ENCODE measurements around the gene LYG2. TPM values are rescaled to one million over a fixed set of nuclear protein-coding genes. Genes with fewer than 3 reads are reported as not detected.

LYG2 gene
- total and polyA plus RNA-seq, 2 of the 4 experiments (the other 2 are of a cell fraction), result not detected

DNA sequence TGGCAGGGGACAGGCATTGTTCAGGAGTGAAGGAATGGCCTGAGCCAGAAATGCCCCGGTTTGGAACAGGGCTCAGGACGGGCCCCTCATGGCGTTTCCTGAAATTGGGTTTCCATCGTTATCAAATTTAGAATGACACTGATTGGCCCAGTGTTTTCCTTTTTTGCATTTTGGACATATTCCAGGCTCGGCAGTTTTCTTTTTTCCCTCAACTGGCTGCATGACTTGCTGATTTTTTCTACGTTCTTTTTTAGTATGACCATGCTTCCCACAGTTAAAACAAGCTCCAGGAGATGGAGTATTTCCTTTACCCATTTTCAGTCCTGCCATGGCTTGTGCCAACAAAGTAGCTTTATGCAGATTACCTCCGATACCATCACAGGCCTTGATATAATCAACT lies 20.4 kb upstream of the LYG2 start:
- DNase-seq, result no peak
- ChIA-PET CTCF (no interaction called here), POLR2A (ENCODE audit: unreplicated experiment) (no interaction called here)
- Histone ChIP-seq H3K4me3 (ENCODE audit: insufficient read depth, low read depth, low read length) (no peak overlapping the region), H3K4me2 (ENCODE audit: low read depth, low read length) (no peak overlapping the region), H3K36me3 (ENCODE audit: control insufficient read depth, insufficient read depth, low read length) (no peaks in the 10 kb centered on the region), H2BK15ac (ENCODE audit: low read depth, low read length) (no peak overlapping the region), H3K23ac (ENCODE audit: low read depth, low read length) (no peak overlapping the region), H3K56ac (ENCODE audit: extremely low read depth, insufficient read depth, low read length) (no peak overlapping the region), H4K5ac (ENCODE audit: low read depth, low read length) (no peak overlapping the region), H2AFZ (replicated peaks; ENCODE audit: low read length, poor library complexity) (no peak overlapping the region), H4K8ac (ENCODE audit: low read depth in 2 of 2, low read length in 2 of 2) (no peak overlapping the region), H2BK5ac (ENCODE audit: low read depth, low read length, poor library complexity, severe bottlenecking) (no peak overlapping the region), H3K4ac (ENCODE audit: low read depth, low read length) (no peak overlapping the region), H3K14ac (replicated peaks; ENCODE audit: low read depth, low read length) (no peak overlapping the region), H4K20me1 (ENCODE audit: insufficient read depth, low read length) (no peaks in the 10 kb centered on the region; the same call in 1 of the 2 replicates), H2BK120ac (ENCODE audit: low read depth, low read length) (no peak overlapping the region), H3K18ac (ENCODE audit: low read depth, low read length) (no peak overlapping the region), H3K27me3 (ENCODE audit: control insufficient read depth, insufficient read depth, low read length) (no peaks in the 10 kb centered on the region; the same call in 1 of the 2 replicates), H3K4me1 (ENCODE audit: control insufficient read depth, insufficient read depth, low read length) (peaks cover 3% of the 10 kb centered on the region; the same call in 1 of the 2 replicates), H3K9me1 (ENCODE audit: insufficient read depth, low read length) (no peaks in the 10 kb centered on the region), H2AK5ac (ENCODE audit: low read depth, low read length) (no peak overlapping the region), H3K9ac (ENCODE audit: low read depth, low read length) (no peak overlapping the region), H3K79me1 (ENCODE audit: low read depth in 1 of 2, low read length in 2 of 2) (no peaks in the 10 kb centered on the region), H4K91ac (ENCODE audit: insufficient read depth, low read depth, low read length) (no peak overlapping the region), H3K9me3 (ENCODE audit: control insufficient read depth, insufficient read depth, low read length) (peaks cover 6% of the 10 kb centered on the region), H2AK9ac (replicated peaks; ENCODE audit: low read depth, low read length, poor library complexity) (no peak overlapping the region), H2BK20ac (ENCODE audit: low read depth, low read length) (no peak overlapping the region), H3K27ac (ENCODE audit: insufficient read depth, low read length) (no peak overlapping the region)
- no peak for ATAC-seq (ENCODE audit: low read depth)
- no peak for TF ChIP-seq MAFK (IDR thresholded peaks at IDR 0.05; ENCODE audit: low read depth, low read length)
- no peak for TF ChIP-seq RCOR1 (IDR thresholded peaks at IDR 0.05; ENCODE audit: insufficient replicate concordance, low read length)
- TF ChIP-seq POLR2A (IDR thresholded peaks at IDR 0.05; ENCODE audit: low read depth, low read length), result no peak
- TF ChIP-seq, protein P1, sequence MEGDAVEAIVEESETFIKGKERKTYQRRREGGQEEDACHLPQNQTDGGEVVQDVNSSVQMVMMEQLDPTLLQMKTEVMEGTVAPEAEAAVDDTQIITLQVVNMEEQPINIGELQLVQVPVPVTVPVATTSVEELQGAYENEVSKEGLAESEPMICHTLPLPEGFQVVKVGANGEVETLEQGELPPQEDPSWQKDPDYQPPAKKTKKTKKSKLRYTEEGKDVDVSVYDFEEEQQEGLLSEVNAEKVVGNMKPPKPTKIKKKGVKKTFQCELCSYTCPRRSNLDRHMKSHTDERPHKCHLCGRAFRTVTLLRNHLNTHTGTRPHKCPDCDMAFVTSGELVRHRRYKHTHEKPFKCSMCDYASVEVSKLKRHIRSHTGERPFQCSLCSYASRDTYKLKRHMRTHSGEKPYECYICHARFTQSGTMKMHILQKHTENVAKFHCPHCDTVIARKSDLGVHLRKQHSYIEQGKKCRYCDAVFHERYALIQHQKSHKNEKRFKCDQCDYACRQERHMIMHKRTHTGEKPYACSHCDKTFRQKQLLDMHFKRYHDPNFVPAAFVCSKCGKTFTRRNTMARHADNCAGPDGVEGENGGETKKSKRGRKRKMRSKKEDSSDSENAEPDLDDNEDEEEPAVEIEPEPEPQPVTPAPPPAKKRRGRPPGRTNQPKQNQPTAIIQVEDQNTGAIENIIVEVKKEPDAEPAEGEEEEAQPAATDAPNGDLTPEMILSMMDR (conservative IDR thresholded peaks at IDR 0.05; ENCODE audit: low read depth, low read length), result no peak
- no peak for TF ChIP-seq SMC3 (IDR thresholded peaks at IDR 0.05; ENCODE audit: low read depth, low read length)
- TF ChIP-seq CHD1 (IDR thresholded peaks at IDR 0.05; ENCODE audit: low read depth, low read length), result no peak
- TF ChIP-seq, protein P2, sequence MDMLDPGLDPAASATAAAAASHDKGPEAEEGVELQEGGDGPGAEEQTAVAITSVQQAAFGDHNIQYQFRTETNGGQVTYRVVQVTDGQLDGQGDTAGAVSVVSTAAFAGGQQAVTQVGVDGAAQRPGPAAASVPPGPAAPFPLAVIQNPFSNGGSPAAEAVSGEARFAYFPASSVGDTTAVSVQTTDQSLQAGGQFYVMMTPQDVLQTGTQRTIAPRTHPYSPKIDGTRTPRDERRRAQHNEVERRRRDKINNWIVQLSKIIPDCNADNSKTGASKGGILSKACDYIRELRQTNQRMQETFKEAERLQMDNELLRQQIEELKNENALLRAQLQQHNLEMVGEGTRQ (IDR thresholded peaks at IDR 0.05; ENCODE audit: low read depth, low read length), result no peak
- no peak for TF ChIP-seq FOS (IDR thresholded peaks at IDR 0.05; ENCODE audit: low read depth, low read length)
- no peak for TF ChIP-seq RAD21 (IDR thresholded peaks at IDR 0.05; ENCODE audit: low read length)
- TF ChIP-seq MXI1 (IDR thresholded peaks at IDR 0.05; ENCODE audit: borderline replicate concordance, low read depth, low read length), result no peak
- no peak for TF ChIP-seq MAZ (IDR thresholded peaks at IDR 0.05; ENCODE audit: borderline replicate concordance, low read depth, low read length)
- TF ChIP-seq NFE2L2 (IDR thresholded peaks at IDR 0.05; ENCODE audit: low read depth, low read length), result no peak
- 75% methylated on average over 5 of the region's 7 CpGs; no CpG with 5 or more reads in 1 of the 2 experiments for WGBS, 2 experiments (ENCODE audit: extremely low coverage in 2 of 2, insufficient read length in 1 of 2)
- intact Hi-C loops (cut with micrococcal nuclease) (no loop called here), in situ Hi-C loops (cut with MboI; ENCODE audit: low sequenced_read_pairs) (no loop called here), dilution Hi-C loops (cut with HindIII; ENCODE audit: low sequenced_read_pairs, unreplicated experiment) (no loop called here)
- no TSS peak for BruUV-seq (replicated peaks)
